H1 (cell line): ENCODE measurements around the gene NEDD4L.

Experiments used
- ATF3 ChIP-seq: IDR thresholded peaks from 2 replicates; pipeline ENCODE4 v1.6.1; 2011; ENCODE audit warnings: low read depth, mild to moderate bottlenecking, low read length; ENCODE audit not compliant: insufficient read depth
- POLR2A ChIP-seq, 2 experiments: IDR thresholded peaks; 1 replicate in 1 of 2; 2 replicates in 1 of 2; pipeline ENCODE4 v1.6.1; 2011; ENCODE audit warnings: low read depth in 2 of 2, low read length in 2 of 2, mild to moderate bottlenecking in 2 of 2; ENCODE audit errors: control extremely low read depth in 1 of 2
- POLR2AphosphoS5 ChIP-seq: IDR thresholded peaks from 2 replicates; pipeline ENCODE4 v1.6.1; 2011; ENCODE audit warnings: low read depth, low read length
- RAD21 ChIP-seq, 2 experiments: IDR thresholded peaks in 1 of 2; conservative IDR thresholded peaks in 1 of 2; 2 replicates each; pipeline ENCODE4 v1.6.1; 2011; ENCODE audit warnings: low read depth in 2 of 2, low read length in 2 of 2, improper control_type of control experiment in 1 of 2, inconsistent platforms in 1 of 2, mild to moderate bottlenecking in 1 of 2, moderate library complexity in 1 of 2
- SP1 ChIP-seq: IDR thresholded peaks from 2 replicates; pipeline ENCODE4 v1.6.1; 2011; ENCODE audit warnings: low read depth, low read length
- ZNF274 ChIP-seq: IDR thresholded peaks from 2 replicates; pipeline ENCODE4 v1.7.0; 2012; ENCODE audit warnings: low read length, borderline replicate concordance; ENCODE audit errors: extremely low read depth
- TF ChIP-seq, protein P1 (sequence below), 3 experiments: IDR thresholded peaks; 1 replicate in 2 of 3; 2 replicates in 1 of 3; pipeline versions ENCODE4 v1.5.1 to v1.6.1; 2011; ENCODE audit warnings: low read length in 3 of 3, mild to moderate bottlenecking in 3 of 3, inconsistent platforms in 2 of 3, low read depth in 1 of 3, moderate library complexity in 1 of 3; ENCODE audit not compliant: insufficient read depth in 1 of 3; ENCODE audit errors: control extremely low read depth in 1 of 3

- TF ChIP-seq, protein P1, sequence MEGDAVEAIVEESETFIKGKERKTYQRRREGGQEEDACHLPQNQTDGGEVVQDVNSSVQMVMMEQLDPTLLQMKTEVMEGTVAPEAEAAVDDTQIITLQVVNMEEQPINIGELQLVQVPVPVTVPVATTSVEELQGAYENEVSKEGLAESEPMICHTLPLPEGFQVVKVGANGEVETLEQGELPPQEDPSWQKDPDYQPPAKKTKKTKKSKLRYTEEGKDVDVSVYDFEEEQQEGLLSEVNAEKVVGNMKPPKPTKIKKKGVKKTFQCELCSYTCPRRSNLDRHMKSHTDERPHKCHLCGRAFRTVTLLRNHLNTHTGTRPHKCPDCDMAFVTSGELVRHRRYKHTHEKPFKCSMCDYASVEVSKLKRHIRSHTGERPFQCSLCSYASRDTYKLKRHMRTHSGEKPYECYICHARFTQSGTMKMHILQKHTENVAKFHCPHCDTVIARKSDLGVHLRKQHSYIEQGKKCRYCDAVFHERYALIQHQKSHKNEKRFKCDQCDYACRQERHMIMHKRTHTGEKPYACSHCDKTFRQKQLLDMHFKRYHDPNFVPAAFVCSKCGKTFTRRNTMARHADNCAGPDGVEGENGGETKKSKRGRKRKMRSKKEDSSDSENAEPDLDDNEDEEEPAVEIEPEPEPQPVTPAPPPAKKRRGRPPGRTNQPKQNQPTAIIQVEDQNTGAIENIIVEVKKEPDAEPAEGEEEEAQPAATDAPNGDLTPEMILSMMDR (IDR thresholded peaks at IDR 0.05; ENCODE audit: control extremely low read depth in 1 of 3, insufficient read depth in 1 of 3, low read depth in 1 of 3, low read length in 3 of 3): no peak
- no peak for TF ChIP-seq POLR2A (IDR thresholded peaks at IDR 0.05; ENCODE audit: control extremely low read depth in 1 of 2, low read depth in 2 of 2, low read length in 2 of 2)
- no peak for TF ChIP-seq SP1
- no peak for TF ChIP-seq ATF3
- TF ChIP-seq POLR2AphosphoS5: no peak
- no peak for TF ChIP-seq RAD21 (IDR thresholded peaks at IDR 0.05 in 1 of 2, conservative IDR thresholded peaks at IDR 0.05 in 1 of 2; ENCODE audit: low read depth in 2 of 2, low read length in 2 of 2)
- no peak for TF ChIP-seq ZNF274
These were observed 81.7 kb downstream of the NEDD4L start for GRCh38 chr18:58125756-58126155.
